ENCODE measurements around the gene SCAMP4.

SCAMP4 gene, protein sequence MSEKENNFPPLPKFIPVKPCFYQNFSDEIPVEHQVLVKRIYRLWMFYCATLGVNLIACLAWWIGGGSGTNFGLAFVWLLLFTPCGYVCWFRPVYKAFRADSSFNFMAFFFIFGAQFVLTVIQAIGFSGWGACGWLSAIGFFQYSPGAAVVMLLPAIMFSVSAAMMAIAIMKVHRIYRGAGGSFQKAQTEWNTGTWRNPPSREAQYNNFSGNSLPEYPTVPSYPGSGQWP

DNA sequence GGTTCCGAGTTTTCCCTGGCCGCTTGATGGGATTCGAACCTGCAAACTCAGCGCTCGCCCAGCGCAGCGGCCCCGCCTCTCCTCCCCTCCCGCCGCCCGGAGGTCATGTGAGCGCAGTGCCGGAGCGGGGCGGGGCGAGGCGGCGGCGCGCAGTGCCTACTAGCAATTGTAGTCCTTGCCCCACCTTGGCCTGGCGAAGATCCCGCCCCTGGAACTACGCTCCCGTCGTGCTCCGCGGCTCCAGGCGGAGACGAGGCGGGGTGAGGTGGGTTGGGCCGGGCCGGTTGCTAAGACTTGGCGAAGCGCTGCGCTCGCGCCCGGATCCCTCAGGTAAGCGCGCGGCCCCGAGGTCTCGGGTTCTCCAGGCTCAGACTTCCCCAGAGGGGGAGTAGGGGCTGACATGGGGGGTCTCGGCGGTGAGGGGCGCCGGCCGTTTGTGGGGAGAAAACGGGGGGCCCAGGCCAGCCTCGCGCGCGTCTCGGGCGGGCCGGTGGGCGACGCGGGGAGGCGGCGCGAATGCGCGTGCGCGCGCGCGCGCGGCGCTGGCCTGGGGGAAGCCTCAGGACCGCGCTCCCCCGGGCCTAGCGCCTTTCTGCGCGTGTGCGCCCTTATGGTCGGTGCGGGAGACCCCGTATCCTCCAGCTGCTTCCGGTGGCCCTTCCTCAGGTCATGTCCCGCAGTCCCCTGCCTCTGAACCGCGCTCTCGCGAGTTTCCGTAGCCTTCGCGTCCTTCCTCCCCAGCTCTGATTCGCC lies at the start of gene SCAMP4, which contains the start of gene ADAT3:
Gene SCAMP4 (plus strand): TSS at position 290 of the 753 bp plus-strand sequence. CDS start 9,621 bp downstream, outside the sequence.
Gene ADAT3 (plus strand): TSS at position 290 of the 753 bp plus-strand sequence. CDS start 6,649 bp downstream, outside the sequence.
- DNase-seq, result peak; percentile 75 to 99 (median 97)

DNA sequence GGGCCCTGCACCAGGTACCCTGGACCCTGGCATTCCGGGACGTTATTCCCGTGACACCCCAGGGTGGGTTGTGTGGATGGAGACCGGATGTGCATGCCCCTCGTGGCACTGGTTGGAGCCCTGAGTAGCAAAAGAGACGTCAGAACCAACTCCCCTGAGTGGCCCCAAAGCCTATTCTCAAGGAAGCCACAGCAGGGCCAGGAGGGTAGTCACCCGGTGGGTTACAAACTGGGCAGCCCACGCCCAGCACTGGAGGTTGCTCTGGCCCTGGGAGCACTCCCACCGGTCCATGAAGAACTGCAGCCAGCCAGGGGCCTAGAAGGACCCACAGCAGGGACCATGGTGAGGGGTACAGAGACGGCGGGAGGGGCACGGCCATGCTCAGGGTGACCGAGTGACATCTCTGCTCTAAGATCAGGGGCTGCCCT lies 49.4 kb upstream of the SCAMP4 start:
- no peak for DNase-seq

DNA sequence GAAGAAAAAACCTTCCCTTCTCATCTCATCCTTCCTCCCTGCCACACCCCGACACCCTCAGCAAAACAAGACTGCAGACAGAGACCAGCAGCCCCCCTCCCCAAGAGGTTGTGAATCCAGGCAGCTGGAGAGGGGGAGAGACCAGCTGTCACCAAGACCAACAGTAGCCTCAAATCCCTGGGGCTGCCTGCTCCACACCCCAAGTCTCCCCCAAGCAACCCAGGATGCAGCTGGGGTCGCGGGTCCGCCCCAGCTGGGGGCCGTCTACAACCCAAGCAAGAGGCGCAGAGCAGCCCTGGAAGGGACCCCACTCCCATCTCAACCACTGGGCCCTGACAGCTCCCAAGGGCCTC lies 48.9 kb upstream of the SCAMP4 start:
- peak in 1 of 56 donors; percentile 41 for DNase-seq

DNA sequence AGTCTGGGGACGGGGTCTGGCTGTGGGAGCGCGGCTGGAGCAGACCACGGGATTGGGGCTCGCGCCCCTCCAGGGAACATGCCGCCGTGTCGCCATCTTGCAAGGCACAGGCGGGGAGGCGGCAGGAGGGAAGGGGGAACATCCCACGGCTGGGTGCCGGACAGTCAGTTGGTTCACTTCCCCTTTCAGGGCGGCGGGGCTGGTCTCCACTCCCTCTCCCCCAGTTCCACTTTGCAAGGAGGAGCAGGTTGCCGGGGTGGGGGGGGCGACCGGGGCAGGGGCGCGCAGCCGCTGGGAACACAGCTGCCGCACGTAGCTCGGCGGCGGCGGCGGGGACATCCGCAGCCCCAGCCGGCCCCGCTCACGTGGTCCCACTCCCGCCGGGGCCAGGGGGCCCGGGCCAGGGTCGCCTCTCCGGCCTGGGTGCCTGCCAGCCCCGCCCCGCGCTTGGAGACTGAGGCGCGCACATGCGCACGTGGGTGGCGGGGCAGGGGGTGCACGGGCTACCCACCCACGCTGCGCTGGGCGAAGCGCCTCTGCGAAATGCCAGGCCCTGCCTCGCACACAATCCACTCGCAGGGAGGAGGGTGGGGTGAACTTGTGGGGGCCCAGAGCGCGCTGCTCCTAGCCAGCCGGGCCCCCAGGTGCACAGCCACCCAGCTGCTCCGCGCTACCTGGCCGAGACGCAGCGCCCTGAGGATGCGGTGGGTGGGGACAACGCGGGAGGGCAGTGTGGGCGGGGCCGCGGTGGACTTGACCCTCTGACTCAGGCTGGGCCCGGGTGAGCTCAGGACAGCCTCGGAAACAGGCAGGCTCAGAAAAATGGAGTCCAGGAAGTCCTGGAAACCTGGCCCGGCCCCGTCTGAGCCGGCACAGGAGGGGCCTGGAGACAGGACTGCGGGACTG lies 48.2 kb upstream of the SCAMP4 start:
- DNase-seq, result peak in 27 of 56 donors; percentile 7 to 73 (median 39)

DNA sequence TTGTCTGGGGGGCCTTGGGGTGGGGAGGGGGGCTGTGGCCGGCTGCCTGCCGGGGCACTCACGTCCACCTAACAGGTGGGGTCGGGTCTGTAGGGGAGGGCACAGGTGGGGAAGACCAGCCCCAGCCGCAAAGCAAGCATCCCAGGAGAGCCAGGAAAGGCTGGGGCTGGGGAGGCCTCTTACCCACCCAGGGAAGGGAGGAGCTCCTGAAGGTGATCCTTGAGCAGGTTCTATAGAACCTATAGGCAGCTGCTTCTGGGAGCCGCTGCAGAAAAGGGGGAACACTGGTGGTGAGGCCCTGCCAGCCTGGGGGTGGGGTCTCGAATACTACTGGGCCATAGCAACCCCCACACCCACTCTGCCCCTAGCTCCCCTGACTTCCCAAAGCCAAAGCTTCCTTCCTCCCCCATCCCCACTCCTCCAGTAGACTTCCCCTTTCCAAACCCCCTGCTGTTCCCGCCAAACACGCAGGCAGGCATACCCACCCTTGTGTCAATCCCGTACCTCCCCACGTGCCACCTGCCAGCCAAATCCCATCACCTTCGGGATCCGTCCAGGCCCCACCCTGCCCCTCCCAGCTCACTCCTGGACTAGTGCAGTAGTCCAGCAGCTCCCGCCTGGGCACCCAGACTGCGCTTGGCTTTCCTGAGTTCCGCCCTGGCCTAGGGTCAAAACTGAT lies 47.4 kb upstream of the SCAMP4 start:
- peak in 2 of 56 donors; percentile 17 to 21 for DNase-seq

DNA sequence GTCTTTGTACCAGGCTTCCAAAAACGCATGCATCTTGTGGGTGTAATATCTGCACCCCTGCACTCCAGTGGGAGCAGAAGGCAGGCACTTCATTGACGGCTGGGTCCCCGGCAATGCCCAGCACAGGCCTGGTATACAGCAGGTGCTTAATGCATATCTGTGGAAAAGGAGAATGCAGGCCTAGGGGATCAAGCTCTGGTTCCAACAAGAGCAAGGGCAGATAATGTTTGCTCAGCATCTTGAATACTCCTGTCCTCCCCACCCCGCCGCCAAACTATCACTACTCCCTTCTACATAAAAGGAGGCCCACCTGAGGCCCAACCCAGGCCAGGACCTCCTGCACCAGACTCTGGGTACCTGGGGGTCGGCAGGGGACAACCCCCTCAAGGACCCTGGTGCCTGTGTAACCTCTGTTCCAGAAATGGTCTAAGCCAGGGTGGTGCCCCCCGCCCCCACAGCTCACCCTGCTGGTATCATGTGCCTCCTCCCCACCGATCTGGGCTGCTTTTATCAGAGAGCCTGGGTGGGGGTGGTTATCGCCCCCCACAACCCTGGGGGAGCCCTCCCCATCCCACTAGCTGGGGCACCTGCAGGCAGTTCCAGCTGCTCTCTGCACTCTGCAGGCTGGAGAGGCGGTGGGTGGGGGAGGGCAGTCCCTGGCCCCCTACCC lies 46.7 kb upstream of the SCAMP4 start:
- DNase-seq, result no peak

DNA sequence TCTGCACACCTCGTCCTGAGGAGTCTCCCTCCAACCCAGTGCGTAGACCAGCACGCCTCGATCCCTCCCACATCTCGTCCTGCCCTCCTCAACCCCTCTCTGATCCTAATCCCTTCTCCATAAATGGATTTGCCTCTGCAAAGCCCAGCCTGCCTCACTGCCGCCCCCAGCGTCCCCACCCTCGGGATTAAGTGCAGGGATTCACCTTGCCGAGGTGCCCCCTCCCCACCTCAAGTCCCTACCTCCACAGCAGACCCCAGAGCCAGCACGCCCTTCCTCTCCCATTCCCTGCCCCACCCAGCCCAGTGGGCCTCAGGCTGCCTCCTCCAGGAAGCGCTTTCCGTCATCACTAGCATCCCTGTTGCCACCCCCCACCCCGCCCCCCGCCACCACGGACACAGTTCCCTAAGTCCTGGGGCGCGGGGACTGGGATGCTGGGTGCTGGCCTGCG lies 45.8 kb upstream of the SCAMP4 start:
- no peak for DNase-seq

DNA sequence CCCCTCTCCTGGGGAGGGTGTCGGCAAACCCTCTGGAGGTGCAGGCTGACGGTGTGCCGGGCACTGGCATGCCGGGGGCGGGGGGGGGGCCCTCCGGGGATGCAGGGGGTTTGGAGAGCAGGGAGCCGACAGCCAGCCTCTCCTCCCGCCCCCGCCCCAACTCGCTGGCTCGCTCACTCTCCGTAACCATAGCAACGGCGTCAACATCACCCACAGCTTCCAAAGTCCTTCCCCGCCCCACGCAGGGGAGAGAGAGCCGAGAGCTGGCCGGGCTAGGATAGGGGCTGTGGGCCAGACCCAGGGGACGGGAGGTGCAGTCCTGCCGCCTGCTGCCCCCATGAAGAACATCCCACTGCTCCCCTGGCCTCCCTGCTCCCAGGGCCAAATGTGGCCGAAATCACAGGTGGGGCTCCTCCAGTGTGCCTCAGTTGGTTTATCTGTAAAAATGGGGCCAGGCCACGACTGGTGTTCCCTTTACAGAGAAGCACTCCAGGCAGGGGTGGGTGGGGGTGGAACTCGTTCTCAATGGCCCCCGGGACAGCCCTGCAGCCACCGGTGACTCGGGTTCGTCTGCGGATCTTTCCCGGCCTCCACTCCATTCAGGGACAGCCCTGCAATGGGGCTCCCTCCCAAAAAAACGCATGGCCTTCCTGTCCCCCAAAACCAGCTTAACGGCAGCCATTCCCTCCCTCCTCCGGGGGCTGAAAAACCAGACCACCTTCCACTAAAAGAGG lies 45.0 kb upstream of the SCAMP4 start:
- peak in 43 of 56 donors; percentile 15 to 70 (median 54) for DNase-seq

DNA sequence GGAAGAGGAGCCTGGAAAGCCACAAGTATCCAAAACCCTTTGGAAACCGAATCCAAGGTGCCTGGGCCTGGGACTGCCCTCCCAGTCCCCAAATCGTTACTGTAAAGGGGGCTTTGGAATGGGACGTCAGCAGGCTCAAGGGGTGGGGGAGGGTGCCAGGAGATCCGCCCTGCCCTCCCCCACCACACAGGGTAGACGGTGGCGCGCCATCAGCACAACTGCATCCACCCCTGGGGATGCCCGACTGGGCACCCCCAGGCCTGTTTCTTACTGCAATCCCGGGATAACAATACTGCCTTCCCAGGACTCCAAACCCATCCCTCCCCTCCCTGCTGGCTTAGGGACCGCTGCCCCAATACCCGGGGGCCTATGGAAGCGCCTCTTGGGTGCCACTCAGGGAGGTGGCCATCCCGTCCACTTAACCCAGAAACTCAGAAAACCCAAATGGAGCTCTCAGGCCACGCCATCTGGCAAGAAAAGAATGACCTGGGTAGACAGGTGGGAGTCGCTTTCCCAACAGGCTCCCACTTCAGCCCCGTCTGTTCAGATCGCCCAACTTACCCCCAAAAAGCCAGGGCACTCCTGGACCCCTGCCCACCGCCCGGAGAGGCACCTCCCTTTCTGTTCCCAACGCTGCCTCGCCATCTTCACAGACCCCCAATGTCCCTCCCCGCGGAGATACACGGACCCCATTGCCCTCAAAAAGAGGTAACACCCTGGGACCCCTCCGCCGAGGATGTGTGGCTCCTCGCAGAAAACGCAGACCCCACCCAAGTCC lies 44.2 kb upstream of the SCAMP4 start:
- DNase-seq, result no peak

DNA sequence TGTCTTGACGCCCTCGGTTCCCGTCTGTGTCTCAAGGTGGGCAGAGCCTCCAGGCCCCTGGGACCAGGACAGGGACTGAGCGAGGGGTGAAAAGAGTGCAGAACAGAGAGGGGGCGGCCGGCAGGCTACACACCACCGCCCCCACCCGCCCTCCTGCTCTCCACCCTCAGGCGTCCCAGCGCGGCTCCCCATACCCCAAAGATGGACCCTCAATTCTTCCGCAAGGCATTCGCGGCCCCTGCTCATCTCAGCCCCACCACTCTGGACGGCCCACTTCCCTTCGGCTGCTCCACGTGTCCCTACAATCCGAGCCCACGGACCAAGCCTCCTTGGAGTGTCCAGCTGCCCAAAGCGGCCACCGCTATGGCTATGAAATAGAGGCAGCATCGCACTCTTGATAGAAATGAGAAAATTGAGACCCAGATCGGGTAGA lies 43.6 kb upstream of the SCAMP4 start:
- no peak for DNase-seq

DNA sequence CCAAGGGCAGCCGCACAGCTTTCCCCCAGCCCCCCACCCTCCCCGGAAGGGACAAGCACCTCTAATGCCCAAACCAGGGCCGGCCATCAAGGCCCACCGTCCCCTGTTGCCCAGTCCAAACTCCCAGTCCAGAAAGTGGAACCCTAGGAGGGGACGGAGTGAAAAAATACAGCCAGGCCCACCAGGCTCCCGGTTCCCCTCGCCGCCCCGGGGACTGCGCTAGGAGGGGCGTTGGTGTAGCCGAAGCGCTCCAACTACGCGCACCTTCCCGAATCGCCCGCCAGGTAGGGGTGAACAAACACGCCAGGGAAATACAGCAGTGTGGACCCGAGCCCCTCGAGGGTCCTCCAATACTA lies 43.2 kb upstream of the SCAMP4 start:
- DNase-seq, result no peak

DNA sequence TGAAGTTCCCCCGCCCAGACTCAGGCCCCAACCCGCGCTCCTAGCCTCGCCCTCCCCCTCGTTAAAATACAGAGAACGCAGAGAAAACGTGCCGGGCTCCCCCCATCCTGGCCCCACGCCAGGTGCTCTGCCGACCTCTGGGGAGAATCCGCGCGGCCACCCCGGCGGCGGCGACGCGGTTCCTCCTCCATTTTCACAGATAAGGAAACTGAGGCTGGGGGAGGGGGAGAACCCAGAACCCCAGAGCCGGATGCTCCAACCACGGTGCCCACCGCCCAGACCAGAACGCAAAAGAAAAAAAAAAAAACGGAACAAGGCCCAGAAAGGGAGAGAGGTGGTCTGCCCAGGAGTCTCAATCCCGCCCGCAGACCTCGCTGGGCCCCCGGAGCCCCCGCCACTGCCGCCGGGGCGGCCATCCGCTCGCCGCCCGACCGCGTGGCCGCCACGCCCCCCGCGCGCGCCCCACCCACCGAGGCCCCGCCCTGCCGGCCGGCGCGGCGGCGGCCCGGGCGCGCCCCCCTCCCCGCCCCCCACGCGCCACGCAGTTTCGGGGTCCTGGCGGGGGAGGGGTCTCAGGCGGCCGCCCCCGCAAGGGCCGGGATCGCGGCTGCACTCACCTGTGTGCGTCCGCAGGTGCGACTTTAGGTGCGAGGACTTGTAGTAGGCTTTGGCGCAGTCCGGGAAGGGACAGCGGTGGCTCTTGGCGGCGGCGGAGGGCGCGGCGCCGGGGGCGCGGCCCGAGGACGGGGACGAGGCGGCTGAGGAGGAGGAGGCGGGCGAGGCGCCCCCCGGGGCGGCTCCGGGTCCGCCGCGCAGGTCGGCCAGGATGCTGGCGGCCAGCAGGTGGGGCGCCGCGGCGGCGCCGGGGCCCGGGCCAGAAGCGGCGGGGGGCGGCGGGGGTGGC lies 42.5 kb upstream of the SCAMP4 start:
- peak in 4 of 56 donors; percentile 13 to 35 (median 32) for DNase-seq

DNA sequence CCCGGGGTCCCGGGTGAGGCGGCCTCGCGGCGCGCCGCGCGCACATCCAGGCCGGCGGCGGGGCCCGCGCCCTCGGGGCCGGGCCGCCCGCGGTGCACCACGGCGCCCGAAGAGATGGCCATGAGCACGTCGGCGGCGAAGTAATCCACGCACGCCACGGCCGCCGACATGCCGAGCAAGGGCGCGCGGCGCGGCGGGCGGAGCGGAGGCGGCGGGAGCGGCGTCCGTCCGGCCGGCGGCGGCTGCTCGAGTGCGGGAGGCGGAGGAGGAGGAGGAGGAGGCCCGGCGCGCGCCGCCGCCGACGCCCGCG lies 41.9 kb upstream of the SCAMP4 start, which contains the start of gene KLF16:
Gene KLF16 (minus strand): TSS at position 252 of the 310 bp plus-strand sequence. CDS start 82 bp downstream, at position 170.
- no peak for DNase-seq

DNA sequence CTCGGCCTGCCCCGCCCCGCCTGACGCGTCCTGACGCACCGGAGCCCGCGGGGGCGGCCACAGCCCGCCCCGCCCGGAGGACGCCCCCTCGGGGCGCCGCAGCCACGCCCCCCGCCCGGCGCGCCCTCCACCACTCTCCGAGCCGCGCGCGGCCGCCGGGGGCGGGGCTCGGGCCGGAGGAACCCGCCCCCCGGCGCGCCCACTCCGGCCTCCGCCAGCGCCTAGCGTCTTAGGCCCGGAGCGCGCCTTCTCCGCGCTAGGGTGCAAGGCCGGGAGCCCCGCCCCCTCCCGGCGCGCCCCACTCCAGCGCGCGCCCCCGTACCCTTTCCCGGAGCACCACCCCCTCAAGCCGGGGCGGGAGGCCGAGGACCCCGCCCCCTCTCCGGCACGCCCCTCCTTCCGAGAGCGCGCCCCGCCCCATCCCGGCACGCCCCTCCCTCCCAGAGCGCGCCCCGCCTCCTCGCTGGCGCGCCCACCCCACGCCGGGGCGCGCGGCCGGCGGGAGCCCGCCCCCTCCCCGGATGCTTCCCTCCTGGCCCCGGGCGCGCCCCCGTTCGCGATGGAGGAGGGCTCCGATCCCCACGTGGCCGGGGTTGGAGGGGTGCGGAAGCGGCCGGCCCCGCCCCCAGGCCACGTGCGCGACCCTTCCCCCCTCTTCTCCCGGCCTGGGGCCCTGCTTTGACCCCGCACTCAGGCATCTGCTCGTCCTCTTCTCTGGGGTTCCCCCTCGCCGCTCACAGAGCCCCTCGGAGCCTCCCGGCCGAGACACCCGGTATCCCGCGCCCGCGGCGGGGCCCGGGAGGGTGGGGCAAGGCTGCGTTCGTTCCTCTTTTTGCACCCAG lies 41.3 kb upstream of the SCAMP4 start:
- peak; percentile 46 to 97 (median 82) for DNase-seq

DNA sequence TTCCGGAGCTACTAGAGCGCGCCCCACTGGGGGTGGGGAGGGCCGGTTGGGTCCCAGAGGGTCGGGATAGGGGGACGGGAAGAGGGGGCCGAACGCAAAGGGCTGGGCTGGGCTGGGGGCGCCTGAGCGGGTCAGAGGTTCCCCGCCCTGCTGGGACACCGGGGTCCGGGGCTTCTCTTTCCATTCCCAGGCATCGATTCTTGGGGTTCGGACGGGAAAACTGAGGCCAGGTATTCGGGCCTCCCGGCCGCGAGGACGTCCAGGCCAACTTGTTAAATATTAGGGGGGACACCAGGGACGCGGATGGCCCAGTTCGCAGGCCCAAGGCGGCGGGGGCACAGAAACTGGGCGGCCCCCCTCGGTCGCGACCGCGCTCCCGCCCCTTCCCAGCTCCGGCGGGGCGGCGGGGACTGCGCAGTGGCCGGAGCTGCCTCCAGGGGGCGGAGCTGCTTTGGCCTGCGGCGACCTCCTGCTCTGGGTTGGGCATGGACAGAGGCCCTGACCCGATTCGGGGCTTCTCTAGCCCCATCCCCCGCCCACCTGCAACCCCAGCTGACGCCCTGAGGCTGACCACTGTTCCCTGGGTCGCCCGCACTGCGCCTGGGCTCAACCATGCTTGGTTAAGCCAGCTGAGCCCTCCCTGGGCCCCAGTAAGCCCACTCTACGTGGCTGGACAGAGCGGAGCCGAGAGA lies 40.6 kb upstream of the SCAMP4 start:
- DNase-seq, result peak in 33 of 56 donors; percentile 9 to 72 (median 45)

Measured in amygdala (tissue), 56 donors.